GM21576 (cell line): Measurements from ENCODE around the gene GSTM4.
A peak's percentile ranks its signal among the peaks of the same experiment; 100 is the strongest.
"Not testable (repeated sequence)": the region's sequence is repeated elsewhere in the genome, so short reads cannot be mapped to it uniquely, and the experiment has no call there.

Experiments
- ATAC-seq: cut with Tn5 transposase; IDR thresholded peaks from one replicate; pipeline ENCODE4 v1.9.1; 2021; ENCODE audit warnings: mild to moderate bottlenecking, moderate library complexity; ENCODE audit not compliant: unreplicated experiment

The GSTM4 gene

GRCh38 chr1:109660691-109661026 is 4.8 kb downstream of the GSTM4 start:
- not testable (repeated sequence) for ATAC-seq

GRCh38 chr1:109661391-109661790 is 5.5 kb downstream of the GSTM4 start:
- no peak for ATAC-seq

- no peak for ATAC-seq
These were observed 8.8 kb downstream of the GSTM4 start for GRCh38 chr1:109664671-109665070.

- peak; percentile 87 for ATAC-seq
These were observed 11.7 kb downstream of the GSTM4 start, which contains the start of gene GSTM2 for GRCh38 chr1:109667452-109668122. GSTM2 (plus strand) TSS chr1:109668057; CDS start chr1:109668116, 59 bp downstream.

- no peak for ATAC-seq
These were observed 12.3 kb downstream of the GSTM4 start for GRCh38 chr1:109668123-109668775.

GRCh38 chr1:109669246-109669948 is 13.5 kb downstream of the GSTM4 start:
- no peak for ATAC-seq

GRCh38 chr1:109669949-109670302 is 14.0 kb downstream of the GSTM4 start:
- not testable (repeated sequence) for ATAC-seq

GRCh38 chr1:109671067-109671466 is 15.2 kb downstream of the GSTM4 start:
- no peak for ATAC-seq

- ATAC-seq, result not testable (repeated sequence)
These were observed 18.0 kb downstream of the GSTM4 start for GRCh38 chr1:109673861-109674260.

GRCh38 chr1:109676683-109677381 is 20.9 kb downstream of the GSTM4 start:
- ATAC-seq, result not testable (repeated sequence)

GRCh38 chr1:109677459-109677858 is 21.6 kb downstream of the GSTM4 start:
- no peak for ATAC-seq

GRCh38 chr1:109678637-109679036 is 22.7 kb downstream of the GSTM4 start:
- not testable (repeated sequence) for ATAC-seq

GRCh38 chr1:109684777-109685176 is 28.9 kb downstream of the GSTM4 start:
- not testable (repeated sequence) for ATAC-seq

GRCh38 chr1:109685399-109685798 is 29.5 kb downstream of the GSTM4 start:
- not testable (repeated sequence) for ATAC-seq

- not testable (repeated sequence) for ATAC-seq
These were observed 30.0 kb downstream of the GSTM4 start for GRCh38 chr1:109685890-109686289.

GRCh38 chr1:109687109-109687508 is 31.2 kb downstream of the GSTM4 start:
- not testable (repeated sequence) for ATAC-seq

- peak; percentile 97 for ATAC-seq
These were observed 32.0 kb downstream of the GSTM4 start, which contains the start of gene GSTM1 for GRCh38 chr1:109687641-109688499. GSTM1 (plus strand) TSS chr1:109687817; CDS start chr1:109687874, 57 bp downstream.

- no peak for ATAC-seq
These were observed 34.0 kb downstream of the GSTM4 start for GRCh38 chr1:109689844-109690405.

GRCh38 chr1:109691759-109692158 is 35.9 kb downstream of the GSTM4 start:
- no peak for ATAC-seq

- ATAC-seq, result not testable (repeated sequence)
These were observed 38.5 kb downstream of the GSTM4 start for GRCh38 chr1:109694400-109694799.
